ENCODE measurements around the gene CSHL1.

The CSHL1 gene

DNA sequence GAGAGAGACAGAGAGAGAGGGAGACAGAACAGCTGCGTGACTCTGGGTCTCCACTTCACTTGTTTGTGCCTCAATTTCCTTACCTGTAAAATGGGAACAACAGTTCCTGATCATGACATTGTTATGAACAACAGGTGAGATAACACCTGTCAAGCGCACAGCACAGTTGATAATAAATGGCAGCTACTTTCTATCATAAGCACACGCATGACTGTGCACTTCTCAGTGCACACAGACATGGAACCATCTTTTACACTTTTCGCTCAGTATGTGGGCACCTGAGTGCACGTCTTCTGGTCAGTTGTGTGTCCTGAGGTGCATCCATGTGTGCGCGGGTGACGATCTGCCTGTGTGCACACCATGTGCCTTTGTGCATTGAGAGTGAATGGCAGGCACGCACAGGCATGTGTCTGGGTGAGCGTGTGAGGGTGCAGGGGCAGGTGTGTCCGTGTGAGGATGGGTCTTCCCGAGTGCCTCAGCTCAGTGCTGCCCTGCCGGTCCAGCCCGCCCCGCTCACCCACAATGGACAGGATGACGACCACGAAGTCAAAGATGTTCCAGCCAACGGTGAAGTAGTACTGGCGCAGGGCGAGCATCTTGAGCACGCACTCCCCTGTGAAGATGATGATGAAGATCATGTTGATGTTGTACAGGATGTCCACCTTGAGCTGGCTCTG is 31.4 kb upstream of the CSHL1 start:
- no peak overlapping the region for H3K4me3 ChIP-seq
- no peaks in the 10 kb centered on the region for H3K9me3 ChIP-seq
- peaks cover 0 to 2% (median 0%) of the 10 kb centered on the region in 4 donors for H3K4me1 ChIP-seq
- no peak for TF ChIP-seq CTCF (IDR thresholded peaks at IDR 0.05)
- H3K27ac ChIP-seq = no peak overlapping the region
- no peaks in the 10 kb centered on the region for H3K36me3 ChIP-seq
- intact Hi-C loops (cut with DNase I; ENCODE audit: low total_unique reads) = no loop called here
- H3K27me3 ChIP-seq = peaks cover 0 to 13% of the 10 kb centered on the region in 2 donors
- no peak for DNase-seq

DNA sequence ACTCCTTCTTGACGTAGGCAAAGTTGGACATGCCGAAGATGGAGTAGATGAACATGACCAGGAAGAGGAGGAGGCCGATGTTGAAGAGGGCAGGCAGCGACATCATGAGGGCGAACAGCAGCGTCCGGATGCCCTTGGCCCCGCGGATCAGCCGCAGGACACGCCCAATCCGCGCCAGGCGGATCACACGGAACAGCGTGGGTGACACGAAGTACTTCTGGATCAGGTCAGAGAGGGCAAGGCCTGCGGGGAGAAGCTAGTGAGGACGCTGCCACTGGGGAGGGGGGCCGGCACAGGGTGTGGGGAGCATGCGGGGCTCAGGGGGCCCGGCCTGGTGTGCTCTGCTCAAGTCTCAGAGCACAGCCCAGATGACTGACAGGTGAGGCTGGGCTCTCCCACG is 30.7 kb upstream of the CSHL1 start:
- no peaks in the 10 kb centered on the region for H3K9me3 ChIP-seq
- intact Hi-C loops (cut with DNase I; ENCODE audit: low total_unique reads) = no loop called here
- no peaks in the 10 kb centered on the region for H3K4me1 ChIP-seq
- peaks cover 0 to 7% of the 10 kb centered on the region in 2 donors for H3K27me3 ChIP-seq
- no peaks in the 10 kb centered on the region for H3K36me3 ChIP-seq
- no peak overlapping the region for H3K4me3 ChIP-seq
- no peak overlapping the region for H3K27ac ChIP-seq
- no peak for TF ChIP-seq CTCF (IDR thresholded peaks at IDR 0.05)
- no peak for DNase-seq

GRCh38 chr17:63941162-63941561 is 30.1 kb upstream of the CSHL1 start:
- TF ChIP-seq CTCF (IDR thresholded peaks at IDR 0.05) = no peak
- H3K36me3 ChIP-seq = no peaks in the 10 kb centered on the region
- H3K27me3 ChIP-seq = peaks cover 0 to under 1% of the 10 kb centered on the region in 2 donors
- no peak overlapping the region for H3K4me3 ChIP-seq
- no peaks in the 10 kb centered on the region for H3K9me3 ChIP-seq
- DNase-seq = no peak
- H3K4me1 ChIP-seq = no peaks in the 10 kb centered on the region
- intact Hi-C loops (cut with DNase I; ENCODE audit: low total_unique reads) = no loop called here
- no peak overlapping the region for H3K27ac ChIP-seq

DNA sequence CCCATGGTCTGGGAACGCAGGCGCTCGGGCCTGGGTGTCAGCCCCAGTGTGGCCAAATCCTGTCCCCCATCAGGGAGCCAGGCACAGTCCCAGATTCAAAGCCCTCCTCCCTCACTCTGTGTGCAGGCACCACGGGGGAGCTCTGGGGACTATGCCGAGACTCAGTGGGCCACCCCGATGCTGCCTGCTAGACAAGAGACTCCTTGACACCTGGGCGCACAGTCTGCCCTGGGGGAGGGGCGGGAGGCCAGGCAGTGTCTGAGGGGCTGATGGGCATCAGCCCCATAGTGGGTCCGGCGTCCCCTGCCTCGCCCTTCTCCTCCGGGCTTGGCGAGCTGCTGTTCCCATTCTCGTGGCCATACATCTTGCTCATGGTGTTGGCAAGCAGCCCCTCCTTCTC is 29.5 kb upstream of the CSHL1 start:
- DNase-seq = no peak

DNA sequence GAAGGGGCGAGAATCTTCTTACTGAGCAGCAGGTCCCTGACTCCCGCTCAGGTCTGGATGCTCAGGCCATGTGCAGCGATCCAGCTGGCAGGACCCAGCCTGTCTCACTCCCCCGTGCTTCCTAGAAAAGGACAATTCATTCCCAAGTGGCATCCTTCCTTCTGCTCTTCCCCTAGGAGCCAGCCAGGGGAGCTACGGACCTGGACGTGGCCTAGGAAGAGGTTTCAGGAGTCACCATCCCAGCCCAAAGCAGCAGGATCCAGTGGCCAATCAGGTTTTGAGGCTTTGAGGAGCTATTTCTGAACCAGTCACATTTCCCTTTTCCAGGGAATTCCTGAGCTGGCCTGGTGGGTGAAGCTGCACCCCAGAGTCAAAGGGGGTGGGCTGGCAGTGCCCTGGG is 28.8 kb upstream of the CSHL1 start:
- H3K4me3 ChIP-seq = no peak overlapping the region
- intact Hi-C loops (cut with DNase I; ENCODE audit: low total_unique reads) = no loop called here
- no peak for DNase-seq
- H3K9me3 ChIP-seq = no peaks in the 10 kb centered on the region
- H3K27ac ChIP-seq = no peak overlapping the region
- H3K36me3 ChIP-seq = no peaks in the 10 kb centered on the region
- H3K27me3 ChIP-seq = peaks cover 0 to 6% of the 10 kb centered on the region in 2 donors
- no peak for TF ChIP-seq CTCF (IDR thresholded peaks at IDR 0.05)
- no peaks in the 10 kb centered on the region for H3K4me1 ChIP-seq

More for the DNA sequence above, 29.5 kb upstream of the CSHL1 start:
- H3K27me3 ChIP-seq = no peaks in the 10 kb centered on the region
- H3K4me1 ChIP-seq = no peaks in the 10 kb centered on the region
- no peak overlapping the region for H3K4me3 ChIP-seq
- no peak overlapping the region for H3K27ac ChIP-seq
- TF ChIP-seq CTCF (IDR thresholded peaks at IDR 0.05) = no peak
- H3K9me3 ChIP-seq = no peaks in the 10 kb centered on the region
- intact Hi-C loops (cut with DNase I; ENCODE audit: low total_unique reads) = no loop called here
- H3K36me3 ChIP-seq = no peaks in the 10 kb centered on the region

DNA sequence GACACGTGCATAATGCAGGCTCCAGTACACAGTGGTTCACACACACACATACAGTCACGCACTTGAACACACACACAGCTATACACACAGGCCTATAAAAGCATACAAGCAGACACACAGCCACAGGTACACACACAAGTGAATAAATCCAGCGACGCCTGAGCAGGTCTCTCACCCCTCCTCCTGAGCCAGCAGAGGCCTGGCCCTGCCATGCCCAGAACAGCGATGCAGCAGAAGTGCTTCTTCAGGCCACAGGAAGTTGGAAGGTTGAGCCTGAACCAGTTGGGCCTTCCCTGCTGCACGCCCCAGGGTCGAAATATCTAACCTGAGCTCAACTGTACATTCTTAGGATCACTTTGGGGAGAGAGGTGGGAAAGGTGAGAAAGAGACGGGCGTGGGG is 28.3 kb upstream of the CSHL1 start:
- no peak for TF ChIP-seq CTCF (IDR thresholded peaks at IDR 0.05)
- H3K36me3 ChIP-seq = no peaks in the 10 kb centered on the region
- peaks cover 0 to 8% of the 10 kb centered on the region in 2 donors for H3K27me3 ChIP-seq
- no peaks in the 10 kb centered on the region for H3K4me1 ChIP-seq
- H3K4me3 ChIP-seq = no peak overlapping the region
- no peaks in the 10 kb centered on the region for H3K9me3 ChIP-seq
- no peak overlapping the region for H3K27ac ChIP-seq
- DNase-seq = no peak
- intact Hi-C loops (cut with DNase I; ENCODE audit: low total_unique reads) = no loop called here

All from tibial artery (tissue), 4 donors.